GM21529 (cell line): Measurements from ENCODE around the gene SNX7.

Source experiments
- ATAC-seq: cut with Tn5 transposase; IDR thresholded peaks from one replicate; pipeline ENCODE4 v1.9.1; 2021; ENCODE audit not compliant: unreplicated experiment

The SNX7 gene

GRCh38 chr1:98696077-98696476 lies 34.6 kb downstream of the SNX7 start:
- ATAC-seq = no peak

DNA sequence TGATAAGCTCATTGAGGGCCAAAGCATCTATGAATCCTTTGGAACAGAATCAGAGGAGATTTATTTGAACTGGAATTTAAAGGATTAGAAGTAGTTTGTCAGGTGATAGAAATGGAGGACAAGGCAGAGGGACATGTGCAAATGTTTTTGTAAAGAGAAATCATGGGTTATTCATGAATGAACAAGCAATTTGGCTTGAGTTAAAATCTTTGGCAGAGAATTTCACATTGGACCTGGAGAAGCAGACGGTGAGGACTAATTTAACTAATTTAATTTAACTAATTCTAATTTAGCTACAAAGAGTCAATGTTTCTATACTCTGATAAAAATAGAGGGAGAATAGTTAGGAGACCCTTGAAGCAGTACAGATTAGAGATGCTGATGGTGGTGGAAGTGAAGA lies 36.3 kb downstream of the SNX7 start:
- ATAC-seq = no peak

DNA sequence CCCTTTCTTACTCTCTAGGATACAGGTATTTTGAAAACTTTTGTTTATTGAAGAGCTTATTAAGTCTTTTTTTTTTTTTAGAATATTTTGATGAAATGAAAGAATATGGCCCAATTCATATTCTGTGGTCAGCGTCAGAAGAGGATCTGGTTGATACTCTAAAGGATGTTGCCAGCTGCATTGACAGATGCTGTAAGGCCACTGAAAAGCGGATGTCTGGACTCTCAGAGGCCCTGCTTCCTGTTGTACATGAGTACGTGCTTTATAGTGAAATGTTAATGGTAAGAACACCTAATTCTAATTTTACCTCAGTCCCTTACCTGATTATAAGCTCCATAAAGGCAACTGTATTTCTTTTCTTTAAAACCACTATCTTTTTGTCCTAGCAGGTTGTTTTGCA lies 37.1 kb downstream of the SNX7 start:
- ATAC-seq = peak; percentile 59

DNA sequence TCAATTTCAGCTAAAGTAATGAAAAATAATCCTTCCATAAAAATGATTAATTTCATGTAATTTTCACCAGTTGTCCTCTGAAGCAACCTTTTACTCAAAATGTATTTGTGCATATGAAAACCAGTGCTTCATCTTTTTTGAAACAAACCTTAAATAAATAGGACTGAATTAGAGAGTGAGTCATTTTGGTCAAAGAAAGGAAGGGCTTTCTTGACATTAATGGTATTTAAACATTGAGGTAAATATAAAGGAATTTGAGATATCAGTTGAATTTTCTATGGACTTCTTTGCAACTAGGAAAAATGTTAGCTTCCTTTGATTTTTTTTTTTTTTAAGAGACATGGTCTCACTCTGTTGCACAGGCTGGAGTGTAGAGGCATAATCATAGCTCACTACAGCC lies 38.7 kb downstream of the SNX7 start:
- no peak for ATAC-seq

DNA sequence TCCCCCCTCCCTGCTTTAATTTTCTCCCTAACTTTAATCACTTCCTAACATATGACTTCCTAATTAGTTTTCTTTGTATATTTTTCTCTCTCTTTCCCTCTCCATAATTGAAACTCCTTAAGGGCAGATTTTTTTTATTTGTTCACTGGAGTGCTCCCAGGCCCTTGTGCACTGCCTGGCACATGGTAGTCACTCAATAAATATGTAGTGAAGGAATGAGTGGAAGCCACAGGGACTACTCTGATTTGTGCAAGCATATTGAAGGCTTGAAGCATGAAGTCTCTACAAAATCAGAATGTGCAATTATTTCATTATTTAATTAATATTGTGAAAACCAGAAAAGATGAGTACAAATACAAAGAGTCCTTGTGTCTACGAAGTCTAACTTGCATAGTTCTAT lies 41.5 kb downstream of the SNX7 start:
- no peak for ATAC-seq

DNA sequence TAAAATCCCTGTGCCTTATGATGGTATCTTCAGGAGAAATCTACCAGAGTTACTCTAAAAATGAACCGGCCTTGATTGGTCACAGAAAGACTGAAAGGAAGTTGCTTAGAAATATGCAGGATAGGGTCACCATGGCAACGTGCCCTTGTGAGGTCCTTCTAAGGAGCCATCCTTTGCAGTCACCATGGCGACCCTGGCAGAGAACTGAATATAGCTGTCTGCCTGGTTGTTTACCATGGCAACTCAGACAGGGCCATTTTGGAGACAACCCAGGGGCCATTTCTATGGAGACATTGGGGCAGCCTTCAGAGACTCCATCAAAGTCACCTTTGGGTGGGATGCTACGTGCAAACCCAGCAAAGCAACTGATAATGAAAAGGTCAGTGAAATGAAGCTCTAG lies 43.0 kb downstream of the SNX7 start:
- no peak for ATAC-seq

DNA sequence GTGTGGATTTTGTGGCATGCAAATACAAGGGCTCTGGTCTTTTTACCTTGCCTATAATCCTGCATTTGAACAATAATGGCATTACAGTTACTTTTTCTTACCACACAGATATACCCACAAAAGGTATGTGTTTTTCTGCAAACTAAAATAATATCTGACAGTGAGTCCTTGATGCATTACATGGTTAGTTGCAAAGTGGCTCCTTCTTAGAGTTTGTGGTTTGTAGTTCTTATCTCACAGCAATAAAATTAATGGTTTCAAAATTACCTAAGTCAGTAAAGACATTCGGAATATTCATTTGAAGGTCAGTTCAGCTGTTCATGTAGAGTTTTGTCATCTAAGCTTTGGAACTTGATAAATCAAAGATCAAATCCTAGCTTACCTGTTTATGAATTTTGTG lies 43.5 kb downstream of the SNX7 start:
- no peak for ATAC-seq

DNA sequence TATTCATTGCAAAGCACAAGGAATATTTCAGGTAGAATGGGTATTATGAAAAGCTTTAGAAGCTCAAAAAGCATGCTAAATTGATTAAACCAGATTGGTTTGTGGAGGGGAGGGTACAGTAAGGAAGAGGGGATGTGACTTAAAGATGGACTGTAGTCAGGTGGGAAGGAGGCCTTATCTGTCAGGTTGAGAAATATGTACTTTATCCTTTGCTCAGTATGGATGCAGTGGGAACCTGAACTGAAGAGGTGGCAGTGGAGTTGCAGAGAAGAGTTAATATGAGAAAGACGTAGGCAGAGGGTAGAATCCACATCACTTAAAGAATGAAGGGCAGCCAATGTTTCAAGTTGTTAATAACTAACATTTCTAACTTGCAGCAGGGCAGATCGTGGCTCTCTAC lies 44.1 kb downstream of the SNX7 start:
- no peak for ATAC-seq

GRCh38 chr1:98706173-98706843 lies 44.8 kb downstream of the SNX7 start:
- no peak for ATAC-seq

- no peak for ATAC-seq
These were observed 46.0 kb downstream of the SNX7 start for GRCh38 chr1:98707556-98707955.

DNA sequence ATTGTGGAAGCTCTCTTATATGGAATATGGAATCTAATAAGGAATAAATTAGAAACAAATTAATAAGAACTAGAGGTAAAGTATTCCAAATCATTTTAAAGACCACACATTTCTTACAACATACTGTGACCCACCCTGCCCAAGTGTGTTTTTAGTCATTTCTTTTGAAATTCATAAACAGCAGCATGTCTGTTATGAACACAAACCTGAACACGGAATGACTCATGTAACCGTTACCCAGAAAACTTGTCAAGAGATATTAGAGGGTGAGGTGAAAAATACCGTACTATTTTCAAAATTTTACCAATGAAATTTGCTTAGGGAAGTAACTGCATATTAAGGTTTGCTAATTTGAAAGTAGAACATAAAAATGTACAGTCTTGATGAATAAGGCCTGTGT lies 48.4 kb downstream of the SNX7 start:
- ATAC-seq = no peak

DNA sequence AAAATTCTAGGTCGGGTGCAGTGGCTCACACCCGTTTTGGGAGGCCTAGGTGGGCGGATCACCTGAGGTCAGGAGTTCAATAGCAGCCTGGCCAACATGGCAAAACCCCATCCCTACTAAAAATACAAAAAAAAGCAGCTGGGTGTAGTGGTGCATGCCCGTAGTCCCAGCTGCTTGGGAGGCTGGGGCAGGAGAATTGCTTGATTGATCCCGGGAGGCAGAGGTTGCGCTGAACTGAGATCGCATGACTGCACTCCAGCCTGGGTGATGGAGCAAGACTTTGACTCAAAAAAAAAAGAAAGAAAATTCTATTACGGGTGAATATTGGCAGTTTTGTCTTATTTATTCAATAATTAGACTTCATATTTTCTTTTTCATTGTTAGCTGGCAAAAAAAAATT lies 62.1 kb downstream of the SNX7 start:
- ATAC-seq = no peak

GRCh38 chr1:98732985-98733781 lies 71.7 kb downstream of the SNX7 start:
- no peak for ATAC-seq

DNA sequence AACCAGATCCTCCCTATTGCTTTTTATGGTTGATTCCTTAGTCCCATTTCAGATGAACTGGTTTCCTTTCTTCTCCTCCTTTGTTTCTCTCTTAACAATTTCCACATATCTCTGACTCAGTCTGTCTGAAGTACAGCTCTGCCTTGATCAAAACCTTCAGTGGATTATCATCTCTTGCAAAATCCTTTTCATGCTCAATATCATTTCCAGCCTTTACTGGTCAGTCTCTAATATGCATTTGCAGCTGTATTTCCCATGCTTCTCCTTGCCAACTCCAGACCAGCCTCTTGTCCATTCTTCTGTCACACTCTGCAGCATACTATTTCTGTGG lies 72.2 kb downstream of the SNX7 start:
- no peak for ATAC-seq

GRCh38 chr1:98735756-98736155 lies 74.2 kb downstream of the SNX7 start:
- ATAC-seq = no peak

DNA sequence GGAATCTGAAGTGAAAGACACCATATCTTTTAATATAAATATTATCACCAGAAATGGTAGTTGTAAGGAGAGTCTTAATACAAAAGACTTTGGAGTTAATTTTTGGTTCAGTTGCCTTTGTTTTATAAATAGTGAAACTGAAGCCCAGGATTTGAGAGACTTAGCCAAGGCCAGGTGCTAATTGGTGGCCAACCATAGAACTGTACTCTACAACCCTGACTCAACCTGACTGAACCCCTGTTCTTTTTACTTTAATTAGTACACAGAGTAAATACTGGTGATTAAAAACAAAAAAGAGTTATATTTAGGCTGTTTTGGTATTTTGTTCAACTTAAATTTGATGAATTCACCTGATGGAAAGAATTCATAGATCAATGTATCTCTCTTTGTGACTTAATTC lies 76.3 kb downstream of the SNX7 start:
- no peak for ATAC-seq

DNA sequence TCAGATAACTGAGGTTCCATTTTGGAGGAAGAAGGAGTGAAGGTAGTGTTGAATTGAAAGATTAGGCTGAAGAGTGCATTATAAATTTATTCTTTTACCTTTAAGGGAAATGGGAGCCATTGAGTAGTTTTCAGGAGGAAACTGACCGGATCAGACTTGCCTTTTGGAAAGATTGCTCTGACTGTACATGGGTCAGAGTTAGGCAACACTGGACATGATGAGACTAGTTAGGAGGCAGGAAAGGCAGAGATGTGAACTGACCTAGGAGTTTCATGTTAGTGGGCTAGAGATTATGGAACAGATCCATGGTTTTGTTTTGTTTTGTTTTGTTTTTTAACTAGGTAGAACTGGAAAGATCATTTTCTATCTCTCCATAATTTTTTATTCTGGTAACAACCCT lies 78.2 kb downstream of the SNX7 start:
- no peak for ATAC-seq

- ATAC-seq = no peak
These were observed 79.6 kb downstream of the SNX7 start for GRCh38 chr1:98741164-98741563.

DNA sequence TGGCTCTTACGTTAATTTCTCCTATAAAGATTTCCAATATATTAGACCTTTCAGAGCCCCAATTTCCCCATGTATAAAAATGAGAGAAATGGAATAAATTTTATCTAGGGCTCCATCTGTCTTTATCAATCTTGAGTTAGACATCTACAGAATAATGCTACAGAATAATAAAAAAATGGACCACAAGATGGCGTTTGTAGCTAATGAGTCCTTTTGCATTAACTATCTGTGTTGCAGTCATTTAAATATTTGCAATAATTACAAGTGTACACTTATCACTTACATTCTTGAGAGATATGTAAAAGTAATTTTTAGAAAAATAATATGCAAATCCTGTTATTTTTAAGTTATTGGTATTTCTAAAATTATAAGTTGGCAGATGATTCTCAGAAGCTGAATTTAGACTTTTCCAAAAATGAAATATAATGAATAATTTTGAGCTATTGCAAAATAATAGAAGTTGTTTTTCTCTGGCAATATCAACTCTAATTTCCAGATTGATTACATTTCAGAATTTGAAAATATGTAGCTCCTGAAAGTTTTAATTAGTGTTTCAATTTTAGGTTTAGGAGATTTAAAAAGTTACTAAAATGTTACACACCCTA lies 87.7 kb downstream of the SNX7 start:
- ATAC-seq = no peak

DNA sequence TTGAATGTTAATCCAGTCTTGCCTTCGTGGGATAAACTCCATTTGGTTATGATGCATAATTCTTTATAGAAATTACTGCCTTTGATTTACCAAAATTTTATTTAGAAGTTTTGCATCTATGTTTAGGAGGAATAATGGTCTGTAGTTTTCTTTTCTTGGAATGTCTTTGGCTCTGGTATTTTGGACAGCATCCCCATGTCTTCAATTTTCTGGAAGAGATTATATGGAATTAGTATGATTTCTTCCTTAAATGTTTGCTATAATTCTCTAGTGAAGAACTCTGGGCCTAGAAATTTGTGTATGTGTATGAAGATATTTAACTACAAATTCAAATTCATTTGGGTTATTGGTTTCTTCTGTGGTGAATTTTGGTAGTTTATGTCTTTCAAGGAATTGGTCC lies 92.7 kb downstream of the SNX7 start:
- ATAC-seq = no peak

- ATAC-seq = no peak
These were observed 99.8 kb downstream of the SNX7 start for GRCh38 chr1:98761219-98761865.
